ENCODE measurements around the gene SLC25A46.

DNA sequence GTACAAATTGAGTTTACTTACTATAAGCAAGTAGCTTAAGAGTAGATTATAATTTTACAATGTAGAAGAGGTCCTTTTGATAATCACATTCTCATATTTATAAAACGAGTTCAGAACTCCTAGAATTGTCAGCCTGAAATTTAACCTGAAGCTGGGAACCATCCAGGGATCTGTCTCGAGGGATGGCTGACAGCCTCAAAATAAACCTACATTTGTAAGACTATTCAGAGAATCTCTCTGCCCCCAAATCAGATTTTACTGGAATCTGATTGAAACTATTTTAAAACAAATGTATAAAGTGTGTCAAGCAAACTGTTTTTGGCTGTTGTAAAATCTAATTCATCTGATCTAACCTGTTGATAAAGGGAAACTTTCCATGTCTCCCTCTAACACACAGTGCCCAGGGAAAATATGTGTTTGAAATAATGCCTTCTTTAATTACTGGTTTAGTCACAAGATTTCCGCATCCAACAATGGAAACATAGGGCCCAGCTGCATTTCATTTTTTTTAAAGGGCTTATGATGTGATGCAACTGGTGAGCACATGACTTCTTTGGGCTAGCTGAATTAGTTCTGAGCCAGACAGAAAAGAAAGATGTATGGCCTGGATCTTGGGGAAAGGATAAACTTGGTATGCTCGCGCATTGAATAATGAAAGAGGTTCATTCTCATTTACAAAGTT is 30.3 kb downstream of the SLC25A46 start:
- TF ChIP-seq, protein P1, sequence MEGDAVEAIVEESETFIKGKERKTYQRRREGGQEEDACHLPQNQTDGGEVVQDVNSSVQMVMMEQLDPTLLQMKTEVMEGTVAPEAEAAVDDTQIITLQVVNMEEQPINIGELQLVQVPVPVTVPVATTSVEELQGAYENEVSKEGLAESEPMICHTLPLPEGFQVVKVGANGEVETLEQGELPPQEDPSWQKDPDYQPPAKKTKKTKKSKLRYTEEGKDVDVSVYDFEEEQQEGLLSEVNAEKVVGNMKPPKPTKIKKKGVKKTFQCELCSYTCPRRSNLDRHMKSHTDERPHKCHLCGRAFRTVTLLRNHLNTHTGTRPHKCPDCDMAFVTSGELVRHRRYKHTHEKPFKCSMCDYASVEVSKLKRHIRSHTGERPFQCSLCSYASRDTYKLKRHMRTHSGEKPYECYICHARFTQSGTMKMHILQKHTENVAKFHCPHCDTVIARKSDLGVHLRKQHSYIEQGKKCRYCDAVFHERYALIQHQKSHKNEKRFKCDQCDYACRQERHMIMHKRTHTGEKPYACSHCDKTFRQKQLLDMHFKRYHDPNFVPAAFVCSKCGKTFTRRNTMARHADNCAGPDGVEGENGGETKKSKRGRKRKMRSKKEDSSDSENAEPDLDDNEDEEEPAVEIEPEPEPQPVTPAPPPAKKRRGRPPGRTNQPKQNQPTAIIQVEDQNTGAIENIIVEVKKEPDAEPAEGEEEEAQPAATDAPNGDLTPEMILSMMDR (IDR thresholded peaks at IDR 0.05): no peak
- no peak for TF ChIP-seq EZH2 (IDR thresholded peaks at IDR 0.05)
- TF ChIP-seq EZH2phosphoT487 (IDR thresholded peaks at IDR 0.05): no peak

Data from neural progenitor cell (in vitro differentiated cells).